GM19467 (cell line): ENCODE measurements around the gene NUAK1.
"Not testable (repeated sequence)": the region's sequence is repeated elsewhere in the genome, so short reads cannot be mapped to it uniquely, and the experiment has no call there.

Experiments used
- ATAC-seq: cut with Tn5 transposase; IDR thresholded peaks from one replicate; pipeline ENCODE4 v1.9.1; 2021; ENCODE audit warnings: mild to moderate bottlenecking, moderate library complexity; ENCODE audit not compliant: unreplicated experiment

The NUAK1 gene

GRCh38 chr12:106149096-106149784 is 10.5 kb upstream of the NUAK1 start:
- ATAC-seq, result no peak

GRCh38 chr12:106147956-106148355 is 9.2 kb upstream of the NUAK1 start:
- ATAC-seq, result no peak

GRCh38 chr12:106146987-106147386 is 8.2 kb upstream of the NUAK1 start:
- ATAC-seq, result no peak

- ATAC-seq, result no peak
Observed at GRCh38 chr12:106145539-106146447, 7.0 kb upstream of the NUAK1 start.

- ATAC-seq, result no peak
Observed at GRCh38 chr12:106144847-106145246, 6.1 kb upstream of the NUAK1 start.

GRCh38 chr12:106142591-106143261 is 4.0 kb upstream of the NUAK1 start:
- ATAC-seq, result no peak

- ATAC-seq, result not testable (repeated sequence)
Observed at GRCh38 chr12:106141920-106142319, 3.2 kb upstream of the NUAK1 start.

- ATAC-seq, result no peak
Observed at GRCh38 chr12:106141452-106141851, 2.7 kb upstream of the NUAK1 start.

GRCh38 chr12:106141003-106141402 is 2.2 kb upstream of the NUAK1 start:
- ATAC-seq, result no peak

GRCh38 chr12:106140223-106140986 is 1.7 kb upstream of the NUAK1 start:
- ATAC-seq, result no peak

GRCh38 chr12:106139422-106140171 is 843 bp upstream of the NUAK1 start:
- no peak for ATAC-seq

- no peak for ATAC-seq
Observed at GRCh38 chr12:106138357-106138632, 459 bp downstream of the NUAK1 start.

- no peak for ATAC-seq
Observed at GRCh38 chr12:106137530-106138356, 1.0 kb downstream of the NUAK1 start.

GRCh38 chr12:106136263-106136662 is 2.5 kb downstream of the NUAK1 start:
- ATAC-seq, result no peak

- no peak for ATAC-seq
Observed at GRCh38 chr12:106135781-106136180, 3.0 kb downstream of the NUAK1 start.

GRCh38 chr12:106135075-106135474 is 3.7 kb downstream of the NUAK1 start:
- no peak for ATAC-seq

GRCh38 chr12:106134294-106134949 is 4.3 kb downstream of the NUAK1 start:
- ATAC-seq, result no peak

- ATAC-seq, result no peak
Observed at GRCh38 chr12:106133136-106134087, 5.3 kb downstream of the NUAK1 start.
